Bladder microvascular endothelial cell (primary cell): ENCODE measurements around the gene LMAN1. TPM values are rescaled to one million over a fixed set of nuclear protein-coding genes. Genes with fewer than 3 reads are reported as not detected.

Experiments used
- total RNA-seq: library from RNA; depleted of rRNA; stranded (reverse); fragments of >200 nt; gene quantifications from 2 replicates; pipeline ENCODE4 v1.2.3, GENCODE V29; 2014

LMAN1 gene
- 59.9 and 99.2 TPM in 2 replicates for total RNA-seq

GRCh38 chr18:59358712-59359575 lies at the start of gene LMAN1:
Gene LMAN1, minus strand, starts transcription at chr18:59359265. Its CDS starts 21 bp downstream, at chr18:59359244.

GRCh38 chr18:59318460-59319050 lies 40.5 kb downstream of the LMAN1 start, which contains the start of gene CPLX4:
Gene CPLX4, minus strand, starts transcription at chr18:59318649. Its CDS starts 187 bp downstream, at chr18:59318462.

Other genes starting within 250 kb of the LMAN1 start
- 18.6 and 20.1 TPM in 2 replicates for gene SEC11C, start 219.4 kb downstream of the LMAN1 start, total RNA-seq
- not detected in 2 replicates for gene GRP, start 139.1 kb downstream of the LMAN1 start, total RNA-seq
- not detected in 2 replicates for gene RAX, start 85.8 kb downstream of the LMAN1 start, total RNA-seq
- not detected in 2 replicates for gene CPLX4, start 40.6 kb downstream of the LMAN1 start, total RNA-seq